GM21528 (cell line): Measurements from ENCODE around the gene ZNF324B.
"Not testable (repeated sequence)": the region's sequence is repeated elsewhere in the genome, so short reads cannot be mapped to it uniquely, and the experiment has no call there.

Experiments used
- ATAC-seq: cut with Tn5 transposase; IDR thresholded peaks from one replicate; pipeline ENCODE4 v1.9.1; 2021; ENCODE audit warnings: mild to moderate bottlenecking, moderate library complexity; ENCODE audit not compliant: unreplicated experiment, low FRiP score

Gene ZNF324B

GRCh38 chr19:58451358-58452101 is at the start of gene ZNF324B:
TSS of gene ZNF324B (plus strand) at chr19:58451622. CDS start at chr19:58453702, 2,080 bp downstream.
- ATAC-seq: peak; percentile 87

DNA sequence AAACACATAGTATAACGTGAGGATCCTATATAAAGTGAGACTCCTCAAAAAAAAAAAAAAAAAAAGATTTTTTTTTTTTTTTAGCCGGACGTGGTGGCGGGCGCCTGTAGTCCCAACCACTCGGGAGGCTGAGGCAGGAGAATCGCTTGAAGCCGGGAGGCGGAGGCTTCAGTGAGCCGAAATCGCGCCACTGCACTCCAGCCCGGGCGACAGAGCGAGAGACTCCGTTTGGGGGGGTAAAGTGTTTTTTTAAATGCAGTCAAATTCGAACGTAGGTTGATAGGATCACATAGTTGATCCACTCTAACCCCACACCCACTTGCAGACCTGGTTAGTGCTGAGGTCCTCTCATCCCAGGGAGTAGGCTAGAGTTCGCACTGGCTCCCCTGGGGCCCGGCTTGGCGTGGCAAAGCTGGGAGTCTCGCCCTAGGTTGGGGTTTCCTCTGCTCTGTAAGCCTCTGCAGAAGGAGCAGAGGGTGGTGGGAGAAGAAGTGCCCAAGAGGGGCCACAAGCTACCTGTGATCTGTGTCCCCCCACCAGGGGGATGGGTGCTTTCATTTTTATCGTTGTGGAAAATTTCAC is 49.5 kb upstream of the ZNF324B start:
- ATAC-seq: no peak

- not testable (repeated sequence) for ATAC-seq
These were observed 47.4 kb upstream of the ZNF324B start for GRCh38 chr19:58403920-58404478.

DNA sequence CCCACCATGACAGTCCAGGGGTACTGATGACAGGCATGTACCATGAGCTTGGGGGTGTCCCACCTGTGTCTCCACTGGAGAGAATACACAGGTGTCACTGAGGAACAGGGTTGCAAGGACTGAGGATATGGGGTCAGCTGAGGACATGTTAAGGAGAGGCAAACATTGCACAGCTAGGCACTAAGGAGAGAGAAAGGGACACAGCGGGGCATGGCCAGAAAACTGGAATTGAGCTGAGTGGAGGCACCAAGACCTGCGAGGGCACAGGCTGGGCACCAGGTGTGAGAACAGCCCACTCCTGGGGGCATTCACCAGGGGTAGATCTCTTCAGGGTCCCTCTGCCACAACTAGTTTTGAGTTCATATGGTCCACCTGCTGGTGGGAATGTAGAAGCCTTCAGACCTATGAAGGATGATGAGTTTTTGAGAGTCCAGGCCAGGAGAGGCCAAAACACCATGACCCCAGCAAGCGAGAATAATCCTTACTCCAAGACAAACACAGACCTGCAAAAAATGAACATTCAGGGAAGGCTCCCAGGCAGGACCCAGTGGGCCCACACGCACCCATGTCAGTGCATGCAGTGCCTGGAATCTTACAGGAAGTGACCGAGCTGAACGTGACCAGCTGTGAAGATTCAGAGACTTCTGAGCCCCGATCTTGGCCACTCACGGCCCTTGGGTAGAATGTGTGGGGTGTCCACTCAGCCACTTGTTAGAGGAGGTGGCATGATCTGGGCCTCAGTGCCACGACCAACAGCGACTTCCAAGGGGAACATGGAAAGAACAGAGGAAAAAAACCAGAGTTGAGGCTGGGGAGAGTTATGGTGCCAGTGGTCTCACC is 44.4 kb upstream of the ZNF324B start:
- no peak for ATAC-seq

- peak; percentile 9 for ATAC-seq
These were observed 43.7 kb upstream of the ZNF324B start for GRCh38 chr19:58407658-58408151.

- peak; percentile 84 for ATAC-seq
These were observed 43.0 kb upstream of the ZNF324B start, which contains the start of gene ZNF584 for GRCh38 chr19:58408152-58409009. TSS of gene ZNF584 (plus strand) at chr19:58408649. CDS start at chr19:58409148, 499 bp downstream.

GRCh38 chr19:58409010-58409790 is 42.2 kb upstream of the ZNF324B start:
- peak; percentile 16 for ATAC-seq

- ATAC-seq: no peak
These were observed 34.8 kb upstream of the ZNF324B start for GRCh38 chr19:58416604-58417003.

GRCh38 chr19:58417071-58417470 is 34.4 kb upstream of the ZNF324B start:
- ATAC-seq: no peak

GRCh38 chr19:58428617-58429016 is 22.8 kb upstream of the ZNF324B start:
- ATAC-seq: no peak

DNA sequence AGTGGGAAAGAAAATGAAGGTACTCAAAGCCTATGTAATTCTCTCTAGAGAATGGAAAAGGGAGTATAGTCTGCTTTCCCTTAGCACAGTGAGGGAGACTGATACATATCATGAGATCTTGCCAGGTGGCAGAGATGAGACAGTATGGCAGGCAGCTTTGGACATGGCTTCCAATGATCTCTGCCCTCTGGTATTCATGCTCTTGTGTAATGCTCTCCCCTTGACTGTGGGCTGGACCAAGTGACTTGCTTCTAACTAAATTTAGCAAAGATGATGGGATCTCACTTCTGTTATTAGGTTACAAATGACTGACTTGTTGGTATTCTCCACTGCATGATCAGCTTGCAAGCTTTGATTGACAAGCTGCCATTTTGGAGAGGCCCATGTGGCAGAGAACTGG is 21.7 kb upstream of the ZNF324B start:
- ATAC-seq: no peak

DNA sequence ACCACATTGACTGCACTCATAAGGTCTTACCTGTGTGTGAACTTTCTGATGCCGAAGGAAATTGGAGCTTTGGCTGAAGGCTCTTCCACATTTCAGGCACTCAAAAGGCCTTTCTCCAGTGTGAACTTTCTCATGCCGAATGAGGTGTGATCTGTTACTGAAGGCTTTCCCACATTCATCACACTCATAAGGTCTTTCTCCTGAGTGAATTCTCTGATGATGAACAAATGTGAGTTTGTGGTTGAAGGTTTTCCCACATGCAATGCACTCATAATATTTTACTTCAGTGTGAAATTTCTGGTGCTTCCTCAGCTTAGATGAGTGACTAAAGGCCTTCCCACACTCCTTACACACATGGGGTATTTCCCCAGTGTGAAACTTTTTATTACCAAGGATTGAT is 17.2 kb upstream of the ZNF324B start:
- no peak for ATAC-seq

- ATAC-seq: peak; percentile 92
These were observed 11.6 kb upstream of the ZNF324B start, which contains the start of gene ZNF132 for GRCh38 chr19:58439576-58440554. TSS of gene ZNF132 (minus strand) at chr19:58440153. CDS start at chr19:58439821, 332 bp downstream.

GRCh38 chr19:58440556-58440955 is 10.9 kb upstream of the ZNF324B start:
- ATAC-seq: no peak

GRCh38 chr19:58442986-58443385 is 8.4 kb upstream of the ZNF324B start:
- ATAC-seq: not testable (repeated sequence)

- ATAC-seq: not testable (repeated sequence)
These were observed 2.6 kb upstream of the ZNF324B start for GRCh38 chr19:58448860-58449259.

DNA sequence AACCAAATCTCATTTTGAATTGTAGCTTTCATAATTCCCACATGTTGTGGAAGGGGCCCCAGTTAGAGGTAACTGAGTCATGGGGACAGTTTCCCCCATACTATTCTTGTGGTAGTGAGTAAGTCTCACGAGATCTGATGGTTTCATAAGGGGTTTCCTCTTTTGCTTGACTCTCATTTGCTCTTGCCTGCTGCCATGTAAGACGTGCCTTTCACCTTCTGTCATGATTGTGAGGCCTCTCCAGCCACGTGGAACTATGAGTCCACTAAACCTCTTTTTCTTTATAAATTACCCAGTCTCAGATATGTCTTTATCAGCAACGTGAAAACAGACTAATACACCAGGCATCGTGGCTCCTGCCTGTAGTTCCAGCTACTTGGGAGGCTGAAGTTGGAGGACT is 1.4 kb upstream of the ZNF324B start:
- not testable (repeated sequence) for ATAC-seq
